HG02884 (cell line): ENCODE results near the gene PFKL.
"Not testable (repeated sequence)": the region's sequence is repeated elsewhere in the genome, so short reads cannot be mapped to it uniquely, and the experiment has no call there.

Source experiments
- ATAC-seq: cut with Tn5 transposase; IDR thresholded peaks from one replicate; pipeline ENCODE4 v1.9.1; 2021; ENCODE audit warnings: mild to moderate bottlenecking, moderate library complexity; ENCODE audit not compliant: unreplicated experiment

Gene PFKL

GRCh38 chr21:44293551-44294231 lies 6.2 kb upstream of the PFKL start:
- ATAC-seq, result no peak

GRCh38 chr21:44294391-44295162 lies 5.3 kb upstream of the PFKL start:
- no peak for ATAC-seq

GRCh38 chr21:44295163-44295573 lies 4.7 kb upstream of the PFKL start:
- no peak for ATAC-seq

GRCh38 chr21:44295646-44296045 lies 4.2 kb upstream of the PFKL start:
- no peak for ATAC-seq

- ATAC-seq, result no peak
Measured at GRCh38 chr21:44296103-44296519, 3.7 kb upstream of the PFKL start.

GRCh38 chr21:44296916-44297315 lies 2.9 kb upstream of the PFKL start:
- ATAC-seq, result no peak

- ATAC-seq, result no peak
Measured at GRCh38 chr21:44297525-44298290, 2.1 kb upstream of the PFKL start.

GRCh38 chr21:44298301-44298700 lies 1.6 kb upstream of the PFKL start:
- no peak for ATAC-seq

GRCh38 chr21:44299085-44299457 lies 782 bp upstream of the PFKL start:
- no peak for ATAC-seq

GRCh38 chr21:44300262-44300959 lies 558 bp downstream of the PFKL start:
- ATAC-seq, result no peak

- ATAC-seq, result no peak
Measured at GRCh38 chr21:44301141-44301540, 1.3 kb downstream of the PFKL start.

GRCh38 chr21:44301961-44302406 lies 2.1 kb downstream of the PFKL start:
- ATAC-seq, result no peak

- not testable (repeated sequence) for ATAC-seq
Measured at GRCh38 chr21:44302573-44303401, 2.9 kb downstream of the PFKL start.

GRCh38 chr21:44303490-44303981 lies 3.7 kb downstream of the PFKL start:
- ATAC-seq, result no peak

GRCh38 chr21:44304011-44304616 lies 4.3 kb downstream of the PFKL start:
- no peak for ATAC-seq

- ATAC-seq, result no peak
Measured at GRCh38 chr21:44304877-44305293, 5.0 kb downstream of the PFKL start.

GRCh38 chr21:44305691-44306090 lies 5.8 kb downstream of the PFKL start:
- no peak for ATAC-seq

- no peak for ATAC-seq
Measured at GRCh38 chr21:44306936-44307704, 7.3 kb downstream of the PFKL start.
